GM18508 (cell line): ENCODE results near the gene DGKB.

Experiments used
- ATAC-seq: cut with Tn5 transposase; IDR thresholded peaks from one replicate; pipeline ENCODE4 v1.9.1; 2021; ENCODE audit warnings: moderate number of reproducible peaks; ENCODE audit not compliant: insufficient read depth, unreplicated experiment

DGKB gene

DNA sequence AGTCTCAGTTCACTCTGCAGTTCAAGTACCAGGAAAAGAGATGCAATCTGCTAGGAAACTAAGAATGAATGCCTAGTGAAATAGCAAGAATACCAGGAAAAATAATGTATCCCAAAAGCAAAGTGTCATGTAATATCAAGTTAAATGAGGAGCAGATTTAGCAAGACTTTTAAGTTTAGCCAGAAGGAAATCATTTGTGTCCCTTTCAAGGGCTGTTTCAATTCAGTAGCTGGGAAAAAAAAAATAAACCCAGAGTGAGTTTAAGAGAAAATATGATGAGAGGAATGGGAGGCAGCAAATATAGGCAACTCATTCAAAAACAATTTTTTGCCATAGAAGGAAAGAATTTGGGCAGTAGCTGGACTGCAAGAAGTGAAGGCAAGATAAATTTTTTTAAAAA, 135.8 kb downstream of the DGKB start:
- no peak for ATAC-seq

DNA sequence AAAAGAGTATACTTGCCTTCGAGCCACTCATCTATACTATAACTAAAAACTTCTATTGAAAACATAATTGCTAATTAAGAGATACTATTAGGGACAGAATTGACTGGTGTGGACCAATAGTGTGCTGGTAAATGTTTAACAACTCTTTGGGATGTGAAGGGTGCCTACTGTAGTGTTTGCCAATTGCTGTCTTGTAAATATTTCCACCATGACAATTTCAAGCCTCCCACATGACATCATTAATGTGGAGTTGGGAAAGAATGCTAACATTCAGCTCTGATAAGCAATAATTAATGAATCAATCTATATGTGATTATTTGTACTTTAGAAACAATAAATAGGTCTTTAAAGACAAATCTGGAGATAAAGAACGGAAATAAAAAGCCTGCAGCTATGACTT, 136.8 kb downstream of the DGKB start:
- ATAC-seq = no peak

DNA sequence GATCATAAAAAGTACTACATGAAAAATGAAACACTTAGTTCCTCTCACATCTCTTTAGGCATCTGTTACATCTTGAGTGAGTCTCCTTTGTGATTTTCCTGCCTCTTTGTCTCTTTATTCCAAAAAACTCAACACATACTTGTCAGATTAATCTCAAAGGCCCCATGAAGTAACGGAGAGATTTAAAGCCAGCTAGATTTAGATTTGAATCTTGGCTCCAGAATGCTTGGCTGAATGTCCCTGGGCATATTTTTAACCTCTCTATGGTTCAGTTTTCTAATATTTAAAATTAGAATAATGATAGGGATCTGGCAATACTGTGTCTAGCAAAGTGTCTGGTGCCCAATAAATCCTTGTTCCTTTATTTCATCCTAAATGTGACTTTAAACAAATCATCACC, 140.0 kb downstream of the DGKB start:
- ATAC-seq = no peak

DNA sequence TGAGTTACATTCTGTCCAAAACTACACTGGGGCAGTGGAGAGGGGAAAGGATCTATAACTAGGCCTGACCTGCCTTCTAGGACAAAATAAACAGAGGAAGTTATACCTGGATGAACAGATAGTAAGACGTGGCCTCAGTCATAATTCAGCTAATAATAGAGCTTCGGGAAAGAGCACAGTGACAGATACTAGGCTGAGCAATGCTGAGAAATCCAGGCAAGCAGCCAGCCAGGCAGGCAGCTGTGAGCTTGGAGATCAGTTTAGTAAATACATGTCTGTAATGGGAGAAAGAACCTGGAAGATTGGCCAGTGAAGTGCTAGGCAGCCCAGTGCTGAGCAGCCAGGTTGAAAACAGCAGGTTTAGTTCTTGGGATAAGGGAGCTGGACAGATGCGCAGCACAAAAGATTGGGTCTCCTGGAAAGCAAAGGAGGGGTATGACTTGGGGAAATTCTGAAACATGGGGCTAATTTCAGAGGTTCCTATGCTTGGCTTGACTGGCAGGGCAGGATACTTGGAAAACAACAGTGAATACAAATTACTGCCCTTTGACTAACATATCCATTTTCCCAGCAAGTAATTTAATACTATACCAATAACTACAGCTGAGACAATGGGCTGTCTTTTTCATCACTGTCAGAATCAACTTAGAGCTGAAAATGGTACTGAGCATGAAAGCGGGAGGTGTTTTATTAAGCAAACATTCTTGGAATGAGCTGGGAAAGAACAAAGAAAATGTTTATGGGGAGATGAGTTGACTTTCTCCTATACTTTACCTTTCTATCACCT, 140.8 kb downstream of the DGKB start:
- ATAC-seq = no peak

DNA sequence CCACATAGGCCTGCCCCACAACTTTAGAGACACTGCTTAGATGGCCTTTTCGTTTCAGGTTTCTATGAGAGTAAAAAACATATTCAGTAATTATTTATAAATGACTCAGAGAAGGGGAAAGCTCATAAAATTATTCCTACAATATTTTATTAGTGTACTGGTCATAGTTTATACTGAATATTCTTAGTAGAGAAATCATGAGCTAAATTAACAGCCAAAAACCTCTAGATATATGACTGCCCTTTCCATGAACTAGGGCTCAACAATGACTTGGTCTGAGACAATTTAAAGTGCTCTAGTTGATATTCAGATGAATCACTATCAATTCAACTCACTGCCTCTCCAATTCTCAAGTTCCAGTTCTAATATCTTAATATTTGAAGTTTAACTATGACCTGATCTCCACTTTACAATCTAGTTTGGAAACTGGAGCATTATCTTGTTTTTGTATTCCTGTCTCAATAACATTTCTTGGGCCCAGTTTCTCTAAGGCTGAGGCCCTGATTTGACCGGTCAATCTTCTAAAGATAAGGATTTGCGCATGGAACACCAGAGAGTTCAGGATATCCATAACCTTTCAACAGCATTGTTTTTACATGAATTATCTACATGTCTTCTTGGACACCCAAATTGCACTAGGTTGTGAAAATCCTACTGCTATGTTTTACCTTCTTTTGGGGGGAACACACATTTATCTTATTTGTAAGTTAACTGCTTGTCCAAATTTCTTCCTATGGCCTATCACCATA, 141.6 kb downstream of the DGKB start:
- ATAC-seq = no peak

DNA sequence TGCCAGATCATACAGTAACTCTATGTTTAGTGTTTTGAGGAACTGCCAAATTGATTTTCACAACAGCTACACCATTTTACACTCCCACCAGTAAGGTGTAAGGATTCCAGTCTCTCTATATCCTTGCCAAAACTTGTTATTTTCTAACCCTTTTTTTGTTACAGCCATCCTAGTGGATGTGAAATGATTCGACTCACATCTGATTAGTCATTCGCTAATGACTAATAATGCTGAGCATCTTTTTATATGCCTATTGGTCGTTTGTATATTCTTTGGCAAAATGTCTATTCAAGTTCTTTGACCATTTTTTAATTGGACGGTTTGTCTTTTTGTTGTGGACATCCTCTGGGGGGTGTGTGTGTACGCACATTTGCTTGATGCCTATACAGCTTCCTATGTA, 142.8 kb downstream of the DGKB start:
- ATAC-seq = no peak

DNA sequence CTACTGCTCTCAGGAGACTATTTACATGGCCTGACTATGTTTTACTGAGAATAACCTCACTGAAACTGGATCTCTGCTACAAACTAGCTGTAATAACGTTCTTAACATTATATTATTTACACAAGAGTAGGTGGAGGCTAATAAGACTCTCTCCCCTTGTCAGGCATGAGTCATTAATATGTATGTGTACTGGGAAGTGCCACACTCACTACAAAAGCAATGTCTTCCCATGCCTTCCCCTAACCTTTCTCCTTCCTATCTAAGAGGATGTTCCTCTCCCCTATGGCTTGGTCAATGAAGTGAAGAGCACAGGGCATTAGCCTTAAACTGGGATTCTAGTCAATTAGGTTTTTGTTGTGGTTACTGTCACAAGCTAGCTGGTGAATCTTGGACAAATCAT, 147.9 kb downstream of the DGKB start:
- ATAC-seq = no peak

DNA sequence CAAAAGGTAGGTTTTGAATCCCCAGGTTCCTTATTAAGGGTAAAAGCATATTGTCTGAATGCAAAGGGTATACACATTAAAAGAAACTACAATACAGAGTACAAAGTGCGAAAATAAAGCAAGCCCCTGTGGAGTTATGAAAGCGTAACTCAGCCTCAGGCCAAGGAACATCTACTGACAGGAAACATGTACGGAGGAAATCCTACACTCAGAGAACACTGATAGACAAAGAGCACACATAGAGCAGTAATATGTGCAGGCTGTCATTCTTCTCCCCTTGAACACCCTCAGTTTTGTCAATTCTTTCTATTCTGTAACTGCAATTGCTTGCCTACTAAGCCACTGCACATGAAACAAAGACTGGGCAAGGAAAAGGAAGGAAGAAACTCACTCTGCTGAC, 150.2 kb downstream of the DGKB start:
- no peak for ATAC-seq

DNA sequence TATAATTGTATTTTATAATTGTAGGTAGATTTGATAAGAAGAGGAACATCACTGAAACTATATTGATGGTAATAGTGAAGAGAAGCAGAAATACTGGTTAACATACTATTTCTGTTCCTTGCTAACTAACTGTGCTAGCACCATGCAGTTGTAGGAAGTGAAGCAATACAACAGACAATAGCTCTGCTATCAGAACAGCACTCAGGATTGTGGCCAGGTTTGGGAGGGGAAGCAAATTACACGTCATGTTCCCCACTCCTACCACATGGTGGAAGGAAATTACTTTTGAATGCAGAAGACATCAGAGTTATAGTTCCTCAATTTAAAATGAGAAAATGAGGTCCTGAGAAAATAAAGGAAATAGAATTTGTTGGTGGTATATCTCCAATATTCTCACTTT, 151.1 kb downstream of the DGKB start:
- ATAC-seq = no peak

DNA sequence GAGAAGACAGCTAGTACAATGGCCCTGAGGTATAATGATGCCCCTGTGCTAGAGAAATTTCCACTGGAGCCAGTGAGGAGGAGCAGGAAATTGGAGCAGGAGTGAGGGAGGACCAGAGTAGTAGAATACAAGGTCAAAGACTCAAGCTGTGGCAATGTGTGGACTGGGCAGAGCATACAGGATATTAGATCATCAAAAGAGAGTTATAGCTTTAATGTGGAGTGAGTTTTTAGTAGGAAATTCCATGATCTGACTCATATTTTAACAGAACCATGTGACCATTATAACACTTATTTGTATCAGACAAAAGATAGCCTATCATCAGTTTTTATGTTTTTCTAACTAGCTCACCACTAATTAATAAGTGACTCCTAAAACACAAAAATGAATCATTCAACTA, 154.1 kb downstream of the DGKB start:
- ATAC-seq = no peak

DNA sequence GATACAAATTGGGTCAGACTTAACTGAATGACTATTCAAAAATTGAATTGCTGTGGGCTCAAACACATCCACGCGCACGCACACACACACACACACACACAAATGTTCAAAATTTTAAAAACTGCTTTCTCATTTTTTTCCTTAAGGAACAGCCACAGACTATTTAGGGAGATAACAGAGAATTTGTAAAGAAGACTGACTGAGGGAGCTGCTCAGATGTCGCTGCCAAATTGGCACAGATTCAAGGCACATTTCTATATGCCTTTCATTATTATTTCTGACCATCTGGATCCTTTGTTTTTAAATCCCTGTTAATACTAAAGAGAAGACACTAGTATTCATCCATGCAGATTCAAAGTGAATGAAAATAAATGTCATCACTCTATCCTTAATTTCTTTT, 154.8 kb downstream of the DGKB start:
- ATAC-seq = no peak

DNA sequence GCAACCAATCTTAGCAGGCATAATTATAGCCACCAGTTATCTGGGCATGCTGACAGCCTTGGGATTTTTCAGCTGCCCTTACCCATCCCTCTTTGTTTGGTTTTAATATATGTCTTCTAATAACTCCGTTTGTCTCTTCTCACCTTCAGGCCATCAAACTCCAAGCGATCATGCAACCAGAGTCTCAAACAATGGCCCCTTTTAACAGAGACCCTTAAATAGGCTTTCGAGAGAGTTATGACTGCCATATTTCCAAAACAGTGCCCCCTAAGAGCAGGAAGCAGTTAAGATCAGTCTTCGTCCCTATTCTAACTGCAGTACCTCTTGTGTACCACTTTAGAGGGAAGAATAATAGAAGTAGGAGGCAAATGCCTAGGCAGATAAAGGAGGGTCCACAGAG, 157.5 kb downstream of the DGKB start:
- no peak for ATAC-seq

DNA sequence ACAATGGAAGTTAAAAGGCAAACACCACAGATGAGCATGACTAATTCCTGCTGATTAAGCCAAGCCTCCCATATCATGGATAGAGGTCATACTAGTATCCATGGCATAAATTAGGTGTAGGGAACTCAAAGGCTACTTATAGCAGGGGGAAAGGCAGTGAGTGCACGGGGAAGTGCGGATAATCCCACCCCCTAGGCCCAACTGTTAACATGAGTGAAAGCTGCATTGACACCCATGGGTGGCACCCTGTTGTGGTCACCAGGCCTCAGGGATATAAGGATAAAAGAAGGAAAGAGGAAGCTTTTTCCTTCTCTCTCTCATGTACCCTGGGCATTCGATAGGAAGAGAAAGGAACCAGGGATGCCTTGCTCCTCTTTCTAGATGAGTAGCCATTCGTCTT, 161.9 kb downstream of the DGKB start:
- ATAC-seq = no peak

DNA sequence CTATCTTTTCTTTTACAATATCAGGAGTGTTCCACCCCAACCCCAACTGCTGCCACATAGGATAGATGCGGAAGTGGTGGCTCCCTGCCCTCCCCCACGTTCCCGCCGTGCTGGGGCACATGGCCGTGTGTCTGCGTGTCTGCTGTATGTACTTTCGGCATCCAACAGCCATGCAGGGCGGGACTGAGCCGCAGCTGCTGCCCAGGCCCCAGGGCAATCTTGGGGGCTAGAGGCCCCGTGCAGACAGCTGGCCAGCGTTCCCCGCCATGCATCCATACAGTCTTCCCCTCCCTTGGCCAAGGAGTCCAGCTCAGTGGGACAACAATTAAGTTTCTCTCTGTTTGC, 162.7 kb downstream of the DGKB start:
- no peak for ATAC-seq

DNA sequence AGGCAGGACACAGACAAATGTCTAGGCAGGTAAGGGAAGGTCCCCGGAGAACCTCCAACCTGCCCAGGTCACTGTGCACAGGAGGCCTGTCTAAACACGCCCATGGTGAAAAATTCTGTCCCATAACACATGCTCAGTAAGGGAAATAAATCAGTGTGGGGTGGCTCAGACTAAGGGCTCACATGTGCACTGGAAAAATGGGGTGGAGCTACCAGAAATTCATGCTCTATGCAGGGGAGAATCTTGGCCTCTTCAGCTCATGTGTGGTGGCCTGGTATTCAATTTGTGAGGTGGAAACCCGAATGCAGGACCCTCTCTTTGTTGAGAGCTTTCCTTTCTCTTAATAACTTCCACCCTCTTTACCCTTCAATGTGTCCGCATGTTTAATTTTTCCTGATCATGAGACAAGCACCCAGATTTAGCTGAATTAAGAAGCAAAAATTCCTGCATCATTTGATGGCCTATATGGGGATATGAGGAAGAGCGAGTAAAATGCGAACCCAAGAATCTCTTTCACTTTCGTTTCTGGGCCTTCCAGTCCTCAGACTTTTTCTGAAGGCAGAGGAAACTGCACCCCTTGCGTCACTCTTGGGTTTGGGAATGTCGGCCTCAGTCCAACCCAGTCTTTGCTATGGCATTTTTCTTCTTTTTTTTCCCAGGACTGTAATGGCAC, 163.2 kb downstream of the DGKB start:
- no peak for ATAC-seq

DNA sequence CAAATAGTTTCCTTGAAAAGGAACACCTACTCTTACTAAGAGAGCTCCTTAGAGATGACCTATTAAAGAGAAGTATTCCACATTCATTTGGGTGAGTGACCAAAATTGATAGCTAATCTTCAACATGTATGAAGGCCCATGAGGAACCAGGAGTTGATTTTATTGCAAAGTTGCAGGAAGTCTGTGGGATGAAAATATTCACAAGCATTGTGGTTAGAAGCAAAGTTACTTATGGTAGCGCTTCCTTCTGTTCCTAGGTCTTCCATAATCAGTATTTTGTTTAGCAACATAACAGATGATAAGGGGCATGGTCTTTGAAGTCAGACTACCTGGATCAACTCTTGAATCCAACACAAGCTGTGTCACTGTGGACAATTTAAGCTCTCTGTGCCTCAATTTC, 164.5 kb downstream of the DGKB start:
- no peak for ATAC-seq

DNA sequence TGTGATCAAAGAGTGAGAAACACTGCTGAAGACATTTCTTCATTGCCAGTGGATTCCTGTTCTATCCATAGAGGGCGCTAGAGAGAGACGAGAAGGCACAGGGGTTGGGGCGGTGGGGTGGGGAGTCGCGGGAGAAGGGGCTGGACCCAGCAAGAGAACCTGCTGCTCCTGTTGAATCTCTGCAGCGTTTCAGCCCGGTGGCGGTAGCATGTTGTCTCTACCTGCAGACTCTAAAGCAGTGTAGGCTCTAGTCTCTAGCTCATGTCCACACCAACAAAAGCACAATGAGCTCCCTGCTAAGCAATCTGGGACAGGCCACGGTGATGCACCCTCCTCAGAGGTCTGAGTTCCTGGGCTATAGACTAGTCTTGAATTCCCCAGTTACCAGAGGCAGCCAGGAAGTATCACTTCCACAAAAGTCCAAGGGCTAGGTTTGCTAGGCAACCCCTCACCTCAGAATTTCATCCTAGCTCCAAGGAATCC, 167.7 kb downstream of the DGKB start:
- no peak for ATAC-seq

DNA sequence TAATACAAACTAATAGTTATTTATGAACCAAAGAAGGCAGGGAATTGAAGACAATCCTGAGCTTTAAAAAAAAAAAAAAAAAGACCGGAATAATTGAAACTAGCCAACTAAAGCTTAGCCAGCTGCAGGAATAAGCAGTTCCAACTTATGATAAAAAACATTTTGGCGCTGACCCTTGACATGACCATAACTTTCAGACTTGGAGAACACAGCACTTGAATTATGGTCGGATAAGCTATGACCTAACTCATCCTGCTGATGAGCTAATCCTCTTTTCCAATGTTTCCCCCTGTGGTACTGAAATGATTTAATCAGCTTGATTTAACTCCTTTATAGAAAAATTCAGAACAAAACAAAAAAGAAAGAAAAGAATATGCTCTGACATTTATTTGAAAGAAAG, 181.8 kb downstream of the DGKB start:
- no peak for ATAC-seq

DNA sequence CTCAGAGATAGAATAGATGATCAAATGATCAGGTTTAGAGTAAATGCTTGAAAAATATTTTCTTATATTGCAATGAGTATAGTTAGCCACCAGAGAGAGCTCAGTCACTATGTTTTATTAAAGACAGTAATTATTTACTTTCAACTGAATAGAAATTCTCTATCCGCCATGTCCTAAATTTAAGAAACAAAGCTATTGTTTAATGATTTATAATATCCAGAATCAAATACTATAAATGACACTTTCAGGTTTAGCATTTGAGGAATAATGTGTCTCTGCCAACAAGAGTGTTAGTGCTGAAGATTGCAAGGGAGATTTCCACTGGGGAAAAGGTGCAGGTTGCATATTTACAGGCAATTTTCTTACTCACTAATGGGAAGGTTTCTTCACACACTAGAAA, 184.7 kb downstream of the DGKB start:
- peak; percentile 24 for ATAC-seq

DNA sequence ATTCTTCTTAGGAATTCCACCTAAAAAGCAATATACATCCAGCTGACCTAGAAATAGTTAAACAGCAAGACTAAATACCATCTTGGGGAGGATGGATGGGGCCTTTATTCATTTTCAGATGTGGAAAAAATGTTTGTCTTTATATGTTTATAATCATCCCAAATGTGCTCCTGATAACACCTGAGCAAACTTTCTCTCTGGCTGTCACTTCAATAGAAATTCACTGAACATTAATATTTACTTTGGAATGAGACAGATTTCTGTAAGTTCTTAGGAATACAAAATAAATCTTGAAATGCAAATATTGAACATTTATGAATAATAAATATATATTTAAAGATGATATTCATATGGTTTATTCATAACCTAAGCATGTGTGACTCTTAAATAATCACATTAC, 185.4 kb downstream of the DGKB start:
- ATAC-seq = no peak

DNA sequence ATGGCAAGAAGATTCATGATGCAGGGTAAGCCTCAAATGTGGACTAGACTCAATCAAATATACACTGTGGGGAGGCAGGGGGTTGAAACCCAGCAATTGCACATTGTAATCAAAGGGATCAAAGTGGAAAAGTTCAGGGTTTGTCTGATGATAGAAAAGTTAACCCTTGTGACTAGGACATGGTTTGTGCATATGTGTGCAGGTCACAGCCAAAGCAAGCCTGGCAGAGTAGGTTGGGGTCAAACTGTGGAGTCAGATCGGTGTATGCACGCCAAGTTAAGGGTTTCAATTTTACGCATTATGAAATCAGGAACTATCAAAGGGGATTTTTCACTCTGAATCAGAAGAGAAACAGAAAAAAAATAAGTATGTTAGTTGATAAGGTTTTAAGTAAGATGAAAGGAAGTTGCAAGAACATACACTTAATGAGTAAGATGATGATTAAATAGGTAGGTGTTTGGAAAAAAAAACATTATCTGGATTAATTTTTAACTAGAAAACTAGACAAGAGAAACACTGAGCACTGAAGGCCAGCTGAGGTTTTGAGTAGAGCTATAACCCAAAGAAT, 188.3 kb downstream of the DGKB start:
- ATAC-seq = peak; percentile 95
